Adrenal gland (tissue), 12 donors: ENCODE data around the gene FBXL7. TPM values are rescaled to one million over a fixed set of nuclear protein-coding genes. Genes with fewer than 3 reads are reported as not detected.

ENCODE experiments used
- DNase-seq, 7 donors: peaks; one replicate each; pipeline ENCODE4 v3.0.0-alpha.2; 2019 to 2020
- H3K27ac ChIP-seq, 5 donors: fragments of 200-600 bp; sonication (generic) in 4 of 5; 1 replicate in 3 of 5; 2 replicates in 2 of 5; pipeline versions ENCODE4 v1.5.1 to v1.8.0; 2016 to 2020; ENCODE audit warnings: mild to moderate bottlenecking in 1 of 5
- H3K27me3 ChIP-seq: fragments of 200-600 bp; 2 replicates; pipeline ENCODE4 v1.8.0; 2021
- H3K36me3 ChIP-seq, 2 donors: fragments of 200-600 bp; replicated peaks in 1 of 2; 1 replicate in 1 of 2; 2 replicates in 1 of 2; pipeline versions ENCODE4 v1.5.1 to v1.8.0; 2018 to 2022
- H3K4me1 ChIP-seq, 2 donors: fragments of 200-600 bp; replicated peaks in 1 of 2; 1 replicate in 1 of 2; 2 replicates in 1 of 2; pipeline versions ENCODE4 v1.5.1 to v1.8.0; 2018 to 2021
- H3K4me3 ChIP-seq, 4 donors: fragments of 200-600 bp; sonication (generic) in 3 of 4; one replicate each; pipeline ENCODE4 v1.5.1; 2016 to 2018
- H3K9me3 ChIP-seq, 3 donors: fragments of 200-600 bp; sonication (generic) in 1 of 3; replicated peaks in 1 of 3; 1 replicate in 2 of 3; 2 replicates in 1 of 3; pipeline versions ENCODE4 v1.5.1 to v1.8.0; 2016 to 2021
- CTCF ChIP-seq, 6 experiments: fragments of 450-650 bp in 4 of 6; fragments of 200-600 bp in 2 of 6; sonication (generic) in 1 of 6; IDR thresholded peaks; 1 replicate in 5 of 6; 2 replicates in 1 of 6; pipeline versions ENCODE4 v1.5.1 to v1.8.0; 2016 to 2021; ENCODE audit warnings: antibody characterized with exemption in 6 of 6, mild to moderate bottlenecking in 2 of 6, moderate library complexity in 1 of 6
- POLR2A ChIP-seq, 2 donors: fragments of 450-650 bp; IDR thresholded peaks; one replicate each; pipeline ENCODE4 v1.6.1; 2017; ENCODE audit warnings: antibody characterized with exemption in 2 of 2, mild to moderate bottlenecking in 2 of 2, moderate library complexity in 1 of 2
- WGBS, 4 donors: extraction: QIAGEN DNeasy Blood & Tissue Kit in 2 of 4; methylation state at CpG; one replicate each; pipeline versions ENCODE4 v1.1.5 to v1.1.7; 2013 to 2017; 5-methylcytosine and 5-hydroxymethylcytosine counted together
- intact Hi-C, 2 donors: fragments of 100-400 bp; cut with DNase I; formaldehyde crosslinking; loops; one replicate each; pipeline versions ENCODE4 v1.14.1 to v1.15.0; 2022 to 2023
- polyA plus RNA-seq, 3 donors: library from polyadenylated mRNA; stranded (reverse); fragments of 200-250 nt in 2 of 3; fragments of 350-450 nt in 1 of 3; fragmentation: Illumina TruSeq in 1 of 3; extraction: RNeasy Lipid Tissue Mini Kit (QIAGEN cat#74804) in 1 of 3; gene quantifications; one replicate each; pipeline ENCODE4 v1.2.3, GENCODE V29; 2013 to 2014
- total RNA-seq, 9 donors: library from RNA; depleted of rRNA in 4 of 9; stranded (reverse); fragments of >200 nt in 4 of 9; fragments of 120-200 nt in 1 of 9; fragmentation: NEBNext Ultra II Directional in 1 of 9; extraction: Animal tissue kit (Norgen Biotek cat#: 25700) in 1 of 9; gene quantifications; one replicate each; pipeline versions ENCODE4 v1.1.0 to v1.2.4, GENCODE V29; 2013 to 2023
- donor health status: healthy with polysubstance abuse.
- donor health status: Bipolar disorder and iron deficiency.
- donor health status: DM: yes; HTN: yes; CAD: no.
- donor health status: DM: no; HTN: no; CAD: no.
- donor health status: DM: no; HTN: no; CAD: no.
- donor health status: DM: yes; HTN: yes; CAD: no.

Gene FBXL7
- total and polyA plus RNA-seq, 12 donors = 22.6 to 59.1 (median 34.0) TPM

- Histone ChIP-seq H3K9me3 (no peaks in the 10 kb centered on the region), H3K4me1 (no peaks in the 10 kb centered on the region), H3K27me3 (no peaks in the 10 kb centered on the region), H3K27ac (no peak overlapping the region), H3K36me3 (no peaks in the 10 kb centered on the region), H3K4me3 (no peak overlapping the region)
- DNase-seq = no peak
- intact Hi-C loops = no loop called here
- 31 to 69% (median 56%) methylated on average over 1 of the region's 1 CpG for WGBS, 4 donors
- TF ChIP-seq CTCF (IDR thresholded peaks at IDR 0.05) = no peak
- TF ChIP-seq POLR2A (IDR thresholded peaks at IDR 0.05) = no peak
Measured at GRCh38 chr5:15886156-15886555, 386.2 kb downstream of the FBXL7 start.

GRCh38 chr5:15887093-15887492 is 387.1 kb downstream of the FBXL7 start:
- DNase-seq = no peak
- H3K9me3 ChIP-seq = no peaks in the 10 kb centered on the region
- WGBS, 4 donors = 61 to 75% (median 70%) methylated on average over 3 of the region's 3 CpGs
- TF ChIP-seq POLR2A (IDR thresholded peaks at IDR 0.05) (no peak), CTCF (IDR thresholded peaks at IDR 0.05) (no peak)
- H3K4me1 ChIP-seq = no peaks in the 10 kb centered on the region
- no peak overlapping the region for H3K4me3 ChIP-seq
- intact Hi-C loops = no loop called here
- no peaks in the 10 kb centered on the region for H3K27me3 ChIP-seq
- H3K27ac ChIP-seq = no peak overlapping the region
- H3K36me3 ChIP-seq = no peaks in the 10 kb centered on the region

- no peak for DNase-seq
- Histone ChIP-seq H3K36me3 (no peaks in the 10 kb centered on the region), H3K27ac (no peak overlapping the region), H3K4me1 (no peaks in the 10 kb centered on the region), H3K27me3 (no peaks in the 10 kb centered on the region), H3K9me3 (no peaks in the 10 kb centered on the region), H3K4me3 (no peak overlapping the region)
- 95 to 100% (median 98%) methylated on average over 3 of the region's 3 CpGs for WGBS, 4 donors
- intact Hi-C loops = no loop called here
- TF ChIP-seq POLR2A (IDR thresholded peaks at IDR 0.05) (no peak), CTCF (IDR thresholded peaks at IDR 0.05) (no peak)
Measured at GRCh38 chr5:15889001-15889400, 389.0 kb downstream of the FBXL7 start.

- 94 to 97% (median 95%) methylated on average over 11 of the region's 11 CpGs for WGBS, 4 donors
Measured at GRCh38 chr5:15893866-15894265, 393.9 kb downstream of the FBXL7 start.

More at GRCh38 chr5:15893866-15894265, 393.9 kb downstream of the FBXL7 start:
- Histone ChIP-seq H3K36me3 (no peaks in the 10 kb centered on the region), H3K27ac (no peak overlapping the region), H3K4me1 (no peaks in the 10 kb centered on the region), H3K9me3 (no peaks in the 10 kb centered on the region), H3K4me3 (no peak overlapping the region), H3K27me3 (no peaks in the 10 kb centered on the region)
- TF ChIP-seq POLR2A (IDR thresholded peaks at IDR 0.05) (no peak), CTCF (IDR thresholded peaks at IDR 0.05) (no peak)
- no peak for DNase-seq
- intact Hi-C loops = no loop called here
